Measurements from ENCODE around the gene COX4I1. TPM values are rescaled to one million over a fixed set of nuclear protein-coding genes. Genes with fewer than 3 reads are reported as not detected.

The COX4I1 gene
- total RNA-seq, 1 donor from 2014 or later, result 430 TPM

GRCh38 chr16:85844786-85845185 is 45.3 kb downstream of the COX4I1 start:
- intact Hi-C loops (cut with DNase I), result no loop called here
- H3K4me1 ChIP-seq, result no peaks in the 10 kb centered on the region
- H3K27ac ChIP-seq, result no peak overlapping the region
- no peaks in the 10 kb centered on the region for H3K9me3 ChIP-seq
- H3K27me3 ChIP-seq, result no peaks in the 10 kb centered on the region
- H3K4me3 ChIP-seq, result no peak overlapping the region
- no peaks in the 10 kb centered on the region for H3K36me3 ChIP-seq
- TF ChIP-seq POLR2A (IDR thresholded peaks at IDR 0.05) (no peak), CTCF (IDR thresholded peaks at IDR 0.05) (no peak), POLR2AphosphoS5 (IDR thresholded peaks at IDR 0.05; ENCODE audit: insufficient read depth in 1 of 2, low read depth in 1 of 2) (no peak)
- no peak for DNase-seq (ENCODE audit: extremely low spot score in 2 of 2)

GRCh38 chr16:85845266-85845665 is 45.8 kb downstream of the COX4I1 start:
- TF ChIP-seq POLR2AphosphoS5 (IDR thresholded peaks at IDR 0.05; ENCODE audit: insufficient read depth in 1 of 2, low read depth in 1 of 2), result no peak
- TF ChIP-seq POLR2A (IDR thresholded peaks at IDR 0.05), result no peak
- TF ChIP-seq CTCF (IDR thresholded peaks at IDR 0.05), result no peak
- intact Hi-C loops (cut with DNase I), result no loop called here
- DNase-seq (ENCODE audit: extremely low spot score in 2 of 2), result no peak
- H3K27ac ChIP-seq, result no peak overlapping the region
- no peak overlapping the region for H3K4me3 ChIP-seq
- no peaks in the 10 kb centered on the region for H3K36me3 ChIP-seq
- H3K27me3 ChIP-seq, result no peaks in the 10 kb centered on the region
- H3K9me3 ChIP-seq, result no peaks in the 10 kb centered on the region
- no peaks in the 10 kb centered on the region for H3K4me1 ChIP-seq

DNA sequence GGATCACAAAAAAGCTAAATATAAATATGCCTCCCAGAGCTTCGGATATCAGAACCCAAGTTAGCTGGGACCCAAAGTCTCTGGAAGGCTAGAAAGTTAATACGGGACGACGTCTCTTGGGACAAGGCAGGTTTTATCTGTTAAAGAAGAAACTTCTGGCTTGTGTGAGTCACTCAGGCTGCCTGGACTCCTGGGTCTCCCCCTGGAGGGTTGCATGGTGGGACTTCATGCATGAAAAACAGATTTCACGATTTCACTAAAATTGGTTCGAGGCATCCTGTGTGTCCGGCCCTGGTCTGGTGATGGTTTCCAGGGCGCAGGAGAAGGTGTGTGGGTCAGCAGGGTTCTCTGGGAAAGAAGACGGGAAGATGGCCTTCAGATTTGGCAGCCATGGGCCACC is 47.0 kb downstream of the COX4I1 start:
- intact Hi-C loops (cut with DNase I), result no loop called here
- H3K9me3 ChIP-seq, result no peaks in the 10 kb centered on the region
- no peak for DNase-seq (ENCODE audit: extremely low spot score in 2 of 2)
- H3K4me3 ChIP-seq, result no peak overlapping the region
- TF ChIP-seq POLR2A (IDR thresholded peaks at IDR 0.05) (no peak), POLR2AphosphoS5 (IDR thresholded peaks at IDR 0.05; ENCODE audit: insufficient read depth in 1 of 2, low read depth in 1 of 2) (no peak), CTCF (IDR thresholded peaks at IDR 0.05) (no peak)
- no peaks in the 10 kb centered on the region for H3K4me1 ChIP-seq
- H3K27me3 ChIP-seq, result no peaks in the 10 kb centered on the region
- H3K27ac ChIP-seq, result no peak overlapping the region
- no peaks in the 10 kb centered on the region for H3K36me3 ChIP-seq

DNA sequence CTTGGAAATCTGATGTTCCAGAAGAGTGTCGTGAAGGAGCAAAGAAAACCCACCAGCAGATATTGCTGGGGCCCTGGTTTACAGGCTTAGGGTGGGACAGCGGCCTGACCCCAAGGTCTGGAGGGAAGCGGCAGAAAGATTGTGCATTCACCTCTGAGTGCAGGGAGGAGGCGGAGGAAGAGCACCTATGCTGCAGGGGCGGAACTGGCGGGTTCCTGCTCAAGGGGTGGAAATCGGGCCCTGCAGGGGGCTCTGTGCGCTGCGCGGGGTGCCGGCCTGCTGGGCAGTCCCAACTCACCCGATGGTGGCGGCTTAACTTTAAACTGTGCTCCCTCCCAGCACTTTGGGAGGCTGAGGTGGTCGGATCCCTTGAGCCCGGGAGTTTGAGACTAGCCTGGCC is 47.5 kb downstream of the COX4I1 start:
- no peaks in the 10 kb centered on the region for H3K9me3 ChIP-seq
- no peaks in the 10 kb centered on the region for H3K36me3 ChIP-seq
- DNase-seq (ENCODE audit: extremely low spot score in 2 of 2), result no peak
- H3K27ac ChIP-seq, result no peak overlapping the region
- no peak for TF ChIP-seq POLR2AphosphoS5 (IDR thresholded peaks at IDR 0.05; ENCODE audit: insufficient read depth in 1 of 2, low read depth in 1 of 2)
- H3K4me3 ChIP-seq, result no peak overlapping the region
- H3K27me3 ChIP-seq, result no peaks in the 10 kb centered on the region
- no peaks in the 10 kb centered on the region for H3K4me1 ChIP-seq
- intact Hi-C loops (cut with DNase I), result no loop called here

DNA sequence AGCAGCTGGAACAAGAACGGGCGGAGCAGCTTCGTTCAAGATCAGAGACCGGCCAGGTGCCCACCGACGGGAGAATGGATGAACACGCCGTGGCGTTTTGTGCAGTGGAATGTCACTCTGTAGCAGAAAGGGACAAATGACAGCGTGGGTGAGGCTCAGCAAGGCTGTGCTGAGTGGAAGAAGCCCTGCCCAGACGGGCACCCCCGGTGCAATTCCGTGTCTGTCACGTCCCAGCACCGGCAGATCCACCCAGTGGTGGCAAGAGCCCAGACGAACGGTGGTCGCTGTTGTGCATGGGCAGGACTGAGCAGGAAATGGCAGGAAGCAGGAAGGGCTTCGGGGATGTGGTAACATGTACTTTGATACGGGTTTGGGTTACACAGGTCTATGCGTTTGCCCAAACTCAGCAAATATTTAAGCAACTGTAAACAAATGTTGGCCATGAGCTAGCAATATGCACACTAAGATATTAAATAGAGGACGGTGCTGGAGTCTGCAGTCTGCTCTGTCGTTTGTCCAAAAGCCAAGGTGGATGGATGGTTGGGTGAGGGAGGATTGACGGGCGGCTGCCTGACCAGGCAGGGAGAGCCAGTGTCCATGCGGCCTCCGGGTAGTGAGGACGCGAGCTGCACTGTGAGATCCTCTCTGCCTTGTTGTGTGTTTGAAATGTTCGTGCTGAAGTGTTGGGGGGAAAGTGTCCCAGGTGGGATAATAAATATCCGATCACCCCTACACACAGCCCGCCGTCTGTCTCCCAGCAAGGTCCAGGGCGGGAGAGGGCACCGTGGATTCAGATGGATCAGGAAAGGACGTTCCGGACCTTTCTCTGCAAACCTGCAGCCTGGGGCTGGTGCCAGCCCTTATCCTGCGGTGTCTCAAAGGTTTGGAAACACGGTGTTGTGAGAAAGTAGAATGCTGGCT is 48.4 kb downstream of the COX4I1 start:
- Histone ChIP-seq H3K9me3 (no peaks in the 10 kb centered on the region), H3K36me3 (no peaks in the 10 kb centered on the region), H3K4me3 (no peak overlapping the region), H3K4me1 (no peaks in the 10 kb centered on the region), H3K27me3 (no peaks in the 10 kb centered on the region), H3K27ac (no peak overlapping the region)
- intact Hi-C loops (cut with DNase I), result no loop called here
- DNase-seq (ENCODE audit: extremely low spot score in 2 of 2), result no peak
- TF ChIP-seq POLR2AphosphoS5 (IDR thresholded peaks at IDR 0.05; ENCODE audit: insufficient read depth in 1 of 2, low read depth in 1 of 2) (no peak), CTCF (IDR thresholded peaks at IDR 0.05) (no peak), POLR2A (IDR thresholded peaks at IDR 0.05) (no peak)
